GM18505 (cell line): ENCODE measurements around the gene LEPR.

Source experiments
- ATAC-seq: cut with Tn5 transposase; IDR thresholded peaks from one replicate; pipeline ENCODE4 v1.9.1; 2021; ENCODE audit not compliant: unreplicated experiment
- POLR2A ChIP-seq: IDR thresholded peaks from 4 replicates; pipeline ENCODE4 v1.6.1; 2011; ENCODE audit warnings: borderline replicate concordance; ENCODE audit not compliant: insufficient read depth, insufficient read length; ENCODE audit errors: extremely low read depth

The LEPR gene

GRCh38 chr1:65395887-65396612 lies 24.4 kb upstream of the LEPR start:
- no peak for ATAC-seq
- TF ChIP-seq POLR2A = no peak

DNA sequence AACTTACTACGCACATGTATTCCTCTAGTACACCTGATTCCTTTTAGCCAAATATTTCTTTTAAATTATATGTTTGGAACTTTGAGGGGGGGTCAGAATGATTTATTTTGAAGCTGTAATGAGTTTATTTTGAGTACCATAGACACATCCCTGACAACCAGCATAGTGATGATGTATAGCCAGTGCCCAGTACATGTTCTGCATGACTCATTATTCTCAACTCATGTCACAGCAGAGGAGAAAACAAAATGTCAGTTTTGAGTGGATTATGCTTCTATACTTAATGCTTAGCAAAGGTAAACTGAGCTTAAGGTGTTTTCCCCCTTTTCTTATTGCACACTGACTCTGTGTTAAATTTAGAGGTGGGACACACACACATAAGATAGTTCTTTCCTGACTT lies 22.4 kb upstream of the LEPR start:
- ATAC-seq = no peak
- TF ChIP-seq POLR2A = no peak

- no peak for TF ChIP-seq POLR2A
- no peak for ATAC-seq
These were observed 21.5 kb upstream of the LEPR start for GRCh38 chr1:65399003-65399402.

GRCh38 chr1:65401612-65402011 lies 18.9 kb upstream of the LEPR start:
- ATAC-seq = no peak

GRCh38 chr1:65404941-65405340 lies 15.5 kb upstream of the LEPR start:
- no peak for ATAC-seq
- TF ChIP-seq POLR2A = no peak

More at GRCh38 chr1:65401612-65402011, 18.9 kb upstream of the LEPR start:
- TF ChIP-seq POLR2A = no peak

DNA sequence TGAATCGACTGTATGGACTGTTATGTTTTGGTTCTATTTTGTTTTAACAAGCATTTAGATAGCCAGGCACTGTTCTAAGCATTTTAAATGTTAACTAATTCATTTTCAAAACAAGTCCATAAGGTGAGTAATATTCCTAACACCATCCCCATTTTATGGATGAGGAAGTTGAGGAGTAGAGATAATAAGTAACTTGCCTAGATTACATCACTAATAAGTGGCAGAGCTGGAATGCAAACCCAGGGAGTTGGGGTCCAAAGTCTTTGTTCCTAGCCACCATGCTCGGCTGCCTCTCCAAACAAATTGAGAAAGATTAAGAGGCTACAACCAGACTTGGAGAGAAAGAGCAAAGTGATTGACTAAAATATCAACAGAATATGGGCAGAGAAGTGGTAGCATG lies 12.6 kb upstream of the LEPR start:
- TF ChIP-seq POLR2A = no peak
- ATAC-seq = no peak

DNA sequence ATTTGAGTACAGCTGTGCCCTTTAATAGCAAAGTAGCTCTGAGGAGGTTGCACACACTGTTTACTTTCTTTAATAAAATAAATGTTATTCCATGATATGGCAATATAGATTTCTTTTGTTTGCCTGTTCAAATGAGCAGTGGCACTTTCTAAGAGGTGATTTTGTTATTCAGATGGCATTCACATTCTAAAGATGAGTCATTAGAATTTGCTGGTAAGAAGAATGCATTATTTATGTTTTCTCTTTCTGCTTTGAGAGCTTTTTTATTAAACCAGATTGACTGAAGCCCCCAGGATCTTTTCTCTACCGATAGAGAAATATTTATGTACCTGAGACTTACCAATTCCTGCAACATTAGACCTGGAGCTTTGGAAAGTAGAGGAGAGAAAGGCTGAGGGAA lies 11.2 kb upstream of the LEPR start:
- ATAC-seq = no peak
- TF ChIP-seq POLR2A = no peak

GRCh38 chr1:65409816-65410326 lies 10.6 kb upstream of the LEPR start:
- ATAC-seq = no peak
- no peak for TF ChIP-seq POLR2A

- no peak for TF ChIP-seq POLR2A
- no peak for ATAC-seq
These were observed 8.0 kb upstream of the LEPR start for GRCh38 chr1:65412256-65412983.

DNA sequence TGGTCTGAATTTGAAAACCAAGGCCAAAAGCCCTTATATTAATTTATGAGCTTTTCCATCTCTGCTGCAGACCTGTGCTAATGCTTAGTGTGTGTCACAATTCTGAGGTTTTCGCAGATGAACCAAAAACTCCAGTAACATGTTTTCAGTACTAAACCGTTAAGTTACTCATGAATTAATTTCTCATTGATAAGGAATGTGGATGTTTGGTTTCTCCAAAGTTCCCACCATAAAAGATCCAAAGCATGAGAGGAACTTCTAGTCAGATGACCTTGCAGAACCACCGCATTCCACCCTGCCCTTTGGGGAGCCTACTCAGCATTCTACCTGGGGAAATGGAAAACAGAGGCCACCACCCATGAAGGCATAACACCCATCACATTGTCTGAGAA lies 7.5 kb upstream of the LEPR start:
- no peak for TF ChIP-seq POLR2A
- ATAC-seq = no peak

GRCh38 chr1:65414538-65414937 lies 5.9 kb upstream of the LEPR start:
- no peak for ATAC-seq
- TF ChIP-seq POLR2A = no peak

GRCh38 chr1:65416767-65417166 lies 3.7 kb upstream of the LEPR start:
- no peak for TF ChIP-seq POLR2A
- no peak for ATAC-seq

- no peak for TF ChIP-seq POLR2A
- ATAC-seq = no peak
These were observed 2.7 kb upstream of the LEPR start for GRCh38 chr1:65417729-65418128.

- no peak for ATAC-seq
These were observed 1.8 kb upstream of the LEPR start for GRCh38 chr1:65418522-65419185.

More at GRCh38 chr1:65418522-65419185, 1.8 kb upstream of the LEPR start:
- TF ChIP-seq POLR2A = no peak
